ENCODE data around the gene PRKRA. TPM values are rescaled to one million over a fixed set of nuclear protein-coding genes. Genes with fewer than 3 reads are reported as not detected.

PRKRA gene
- total RNA-seq, 2 donors from 2014 or later, result 41.4 to 47.1 TPM

GRCh38 chr2:178388287-178388686 is 62.7 kb downstream of the PRKRA start:
- Histone ChIP-seq H3K9me3 (no peaks in the 10 kb centered on the region), H3K4me1 (no peaks in the 10 kb centered on the region), H3K27ac (no peak overlapping the region), H3K36me3 (peaks cover 23% of the 10 kb centered on the region), H3K27me3 (no peaks in the 10 kb centered on the region), H3K4me3 (no peak overlapping the region)
- no peak for TF ChIP-seq CTCF (IDR thresholded peaks at IDR 0.05)
- no peak for DNase-seq (ENCODE audit: low spot score)

- no peak for TF ChIP-seq CTCF (IDR thresholded peaks at IDR 0.05)
- Histone ChIP-seq H3K9me3 (no peaks in the 10 kb centered on the region), H3K4me1 (no peaks in the 10 kb centered on the region), H3K27me3 (no peaks in the 10 kb centered on the region), H3K36me3 (peaks cover 33% of the 10 kb centered on the region), H3K27ac (no peak overlapping the region), H3K4me3 (no peak overlapping the region)
- DNase-seq (ENCODE audit: low spot score), result no peak
Observed at GRCh38 chr2:178386986-178387597, 63.9 kb downstream of the PRKRA start.

GRCh38 chr2:178385595-178386148 is 65.3 kb downstream of the PRKRA start:
- Histone ChIP-seq H3K4me3 (no peak overlapping the region), H3K36me3 (peaks cover 33% of the 10 kb centered on the region), H3K9me3 (no peaks in the 10 kb centered on the region), H3K4me1 (no peaks in the 10 kb centered on the region), H3K27ac (no peak overlapping the region), H3K27me3 (no peaks in the 10 kb centered on the region)
- TF ChIP-seq CTCF (IDR thresholded peaks at IDR 0.05), result no peak
- no peak for DNase-seq (ENCODE audit: low spot score)

- Histone ChIP-seq H3K27me3 (no peaks in the 10 kb centered on the region), H3K27ac (no peak overlapping the region), H3K4me3 (no peak overlapping the region), H3K4me1 (no peaks in the 10 kb centered on the region), H3K36me3 (peaks cover 33% of the 10 kb centered on the region), H3K9me3 (no peaks in the 10 kb centered on the region)
- no peak for DNase-seq (ENCODE audit: low spot score)
- no peak for TF ChIP-seq CTCF (IDR thresholded peaks at IDR 0.05)
Observed at GRCh38 chr2:178383718-178384117, 67.3 kb downstream of the PRKRA start.

Other genes with a start within 250 kb of the PRKRA start
- gene PJVK, start 203 bp upstream of the PRKRA start, total RNA-seq, result 1 to 10 TPM in 1 of 2 donors, under 1 TPM in 1; 0.59 to 2.4 TPM
- gene FKBP7, start 27.4 kb upstream of the PRKRA start, total RNA-seq, result 10 to 100 TPM; 10.8 to 13.4 TPM
- 10 to 100 TPM; 11.1 to 12.1 TPM for gene PLEKHA3, start 29.3 kb upstream of the PRKRA start, total RNA-seq